ENCODE measurements around the gene LRRC28.

The LRRC28 gene

GRCh38 chr15:99402014-99402729 lies 150.9 kb downstream of the LRRC28 start:
- no peak for DNase-seq

- DNase-seq, result no peak
These were observed 152.3 kb downstream of the LRRC28 start for GRCh38 chr15:99403597-99403996.

GRCh38 chr15:99404454-99404853 lies 153.2 kb downstream of the LRRC28 start:
- no peak for DNase-seq

GRCh38 chr15:99406120-99406519 lies 154.8 kb downstream of the LRRC28 start:
- DNase-seq, result no peak

GRCh38 chr15:99406716-99407487 lies 155.6 kb downstream of the LRRC28 start:
- DNase-seq, result no peak

GRCh38 chr15:99407716-99408115 lies 156.4 kb downstream of the LRRC28 start:
- DNase-seq, result no peak

GRCh38 chr15:99408236-99409096 lies 157.2 kb downstream of the LRRC28 start:
- no peak for DNase-seq

- no peak for DNase-seq
These were observed 157.8 kb downstream of the LRRC28 start for GRCh38 chr15:99409097-99409473.

GRCh38 chr15:99409560-99409959 lies 158.3 kb downstream of the LRRC28 start:
- no peak for DNase-seq

- no peak for DNase-seq
These were observed 159.2 kb downstream of the LRRC28 start for GRCh38 chr15:99410477-99410876.

GRCh38 chr15:99411234-99411633 lies 160.0 kb downstream of the LRRC28 start:
- no peak for DNase-seq

- no peak for DNase-seq
These were observed 160.8 kb downstream of the LRRC28 start for GRCh38 chr15:99412082-99412481.

- DNase-seq, result no peak
These were observed 161.3 kb downstream of the LRRC28 start for GRCh38 chr15:99412626-99413025.

GRCh38 chr15:99413955-99414754 lies 162.9 kb downstream of the LRRC28 start:
- DNase-seq, result no peak

- no peak for DNase-seq
These were observed 163.8 kb downstream of the LRRC28 start for GRCh38 chr15:99414755-99415731.

- DNase-seq, result no peak
These were observed 165.2 kb downstream of the LRRC28 start for GRCh38 chr15:99416191-99417188.

GRCh38 chr15:99421172-99421656 lies 169.9 kb downstream of the LRRC28 start:
- no peak for DNase-seq

GRCh38 chr15:99421758-99422157 lies 170.5 kb downstream of the LRRC28 start:
- no peak for DNase-seq

- DNase-seq, result no peak
These were observed 172.2 kb downstream of the LRRC28 start for GRCh38 chr15:99423186-99424130.

Measured in NCI-H2227 treated with DMSO at 0.1 percent for 48 hours (cell line).